Measurements from ENCODE around the gene HACD2.

The HACD2 gene

DNA sequence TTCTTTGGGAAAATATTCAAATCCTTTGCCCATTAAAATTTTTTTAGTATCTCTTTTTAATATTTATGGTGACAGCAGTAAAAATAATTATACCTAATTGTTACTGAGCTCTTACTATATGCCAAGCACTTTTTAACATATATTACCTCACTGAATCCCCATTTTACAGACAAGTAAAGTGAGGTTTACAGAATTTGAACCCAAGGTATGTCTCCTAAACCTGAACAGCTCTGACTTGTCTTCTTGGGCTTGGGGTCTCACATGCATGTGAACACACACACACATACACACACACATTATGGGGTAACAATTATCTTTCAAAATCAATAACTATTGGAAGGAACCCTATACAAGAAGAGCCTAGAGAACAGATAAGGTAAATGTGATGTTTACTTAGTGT, 73.8 kb downstream of the HACD2 start:
- H3K36me3 ChIP-seq (ENCODE audit: control insufficient read depth, insufficient read depth, low read length) = no peaks in the 10 kb centered on the region
- no peaks in the 10 kb centered on the region for H3K4me1 ChIP-seq (ENCODE audit: control insufficient read depth, insufficient read depth, low read length)
- H3K9me3 ChIP-seq (ENCODE audit: control insufficient read depth, low read length) = no peaks in the 10 kb centered on the region
- no peaks in the 10 kb centered on the region for H3K27me3 ChIP-seq (ENCODE audit: control insufficient read depth, insufficient read depth, low read length, poor library complexity, severe bottlenecking)
- H3K27ac ChIP-seq (ENCODE audit: insufficient read depth, low read depth, low read length, poor library complexity, severe bottlenecking) = no peak overlapping the region
- no peak overlapping the region for H3K4me3 ChIP-seq (ENCODE audit: insufficient read depth, low read depth, low read length)

DNA sequence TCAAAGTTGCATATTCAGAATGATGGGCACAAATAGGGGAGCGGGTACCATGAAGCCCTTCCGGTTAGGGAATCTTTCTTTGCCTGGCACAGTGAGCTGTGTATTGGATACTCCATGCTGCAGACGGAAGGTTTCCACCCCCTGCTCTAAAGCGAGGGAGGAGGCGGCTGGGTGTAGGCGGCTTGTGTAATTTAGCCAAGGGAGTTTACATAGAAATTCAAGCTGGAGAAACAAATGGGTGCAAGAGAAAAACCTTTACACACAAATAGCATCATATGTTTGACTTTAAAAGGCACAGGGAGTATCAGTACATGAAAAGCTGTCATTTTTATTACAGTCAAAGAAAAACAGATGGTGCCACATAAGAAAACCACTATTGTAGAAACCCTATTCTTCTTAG, 76.7 kb downstream of the HACD2 start:
- Histone ChIP-seq H3K27ac (ENCODE audit: insufficient read depth, low read depth, low read length, poor library complexity, severe bottlenecking) (no peak overlapping the region), H3K4me1 (ENCODE audit: control insufficient read depth, insufficient read depth, low read length) (peaks cover 3% of the 10 kb centered on the region), H3K9me3 (ENCODE audit: control insufficient read depth, low read length) (no peaks in the 10 kb centered on the region), H3K36me3 (ENCODE audit: control insufficient read depth, insufficient read depth, low read length) (no peaks in the 10 kb centered on the region), H3K4me3 (ENCODE audit: insufficient read depth, low read depth, low read length) (no peak overlapping the region), H3K27me3 (ENCODE audit: control insufficient read depth, insufficient read depth, low read length, poor library complexity, severe bottlenecking) (no peaks in the 10 kb centered on the region)
- 87 to 88% methylated on average over 6 of the region's 6 CpGs for WGBS, 2 experiments

DNA sequence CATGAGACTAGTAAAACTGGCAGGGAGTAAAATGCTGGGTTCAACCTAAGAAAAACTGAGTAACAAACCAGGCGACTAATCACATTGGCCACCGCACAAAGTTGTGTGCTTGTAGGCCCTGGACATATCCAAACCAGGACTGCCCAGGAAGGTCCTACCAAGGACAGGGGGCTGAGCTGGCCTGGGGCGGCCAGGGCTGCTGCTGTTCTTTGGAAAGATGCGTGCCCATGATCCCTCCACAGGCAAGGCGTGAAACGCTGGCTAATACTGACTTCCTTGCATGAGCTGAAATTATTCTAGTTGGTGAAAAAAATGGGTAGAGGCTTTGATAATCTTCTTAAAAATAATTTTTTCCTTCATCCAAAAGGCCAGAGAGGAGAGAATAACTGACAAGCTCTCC, 79.0 kb downstream of the HACD2 start:
- Histone ChIP-seq H3K4me3 (ENCODE audit: insufficient read depth, low read depth, low read length) (no peak overlapping the region), H3K36me3 (ENCODE audit: control insufficient read depth, insufficient read depth, low read length) (no peaks in the 10 kb centered on the region), H3K9me3 (ENCODE audit: control insufficient read depth, low read length) (no peaks in the 10 kb centered on the region), H3K4me1 (ENCODE audit: control insufficient read depth, insufficient read depth, low read length) (peaks cover 3% of the 10 kb centered on the region), H3K27me3 (ENCODE audit: control insufficient read depth, insufficient read depth, low read length, poor library complexity, severe bottlenecking) (no peaks in the 10 kb centered on the region), H3K27ac (ENCODE audit: insufficient read depth, low read depth, low read length, poor library complexity, severe bottlenecking) (no peak overlapping the region)
- 92 to 94% methylated on average over 6 of the region's 6 CpGs for WGBS, 2 experiments

DNA sequence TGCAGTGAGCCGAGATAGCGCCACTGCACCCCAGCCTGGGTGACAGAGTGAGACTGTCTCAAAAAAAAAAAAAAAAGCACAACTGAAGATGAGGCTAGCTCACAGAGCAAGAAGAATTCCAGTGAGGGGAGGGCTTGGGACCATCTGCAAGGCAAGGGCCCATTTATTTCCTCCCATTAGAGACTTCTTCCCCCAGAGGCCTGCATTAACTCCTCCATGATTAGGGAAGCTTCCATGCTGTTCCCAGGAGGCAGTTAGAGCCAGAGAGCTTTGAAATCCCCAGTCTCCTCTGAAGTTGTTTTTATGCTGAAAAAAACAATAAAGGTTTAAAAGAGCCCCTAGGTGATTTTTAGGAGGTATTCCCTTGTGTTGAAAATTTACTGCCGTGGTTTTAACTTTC, 81.7 kb downstream of the HACD2 start:
- Histone ChIP-seq H3K27ac (ENCODE audit: insufficient read depth, low read depth, low read length, poor library complexity, severe bottlenecking) (no peak overlapping the region), H3K36me3 (ENCODE audit: control insufficient read depth, insufficient read depth, low read length) (no peaks in the 10 kb centered on the region), H3K4me3 (ENCODE audit: insufficient read depth, low read depth, low read length) (no peak overlapping the region), H3K9me3 (ENCODE audit: control insufficient read depth, low read length) (no peaks in the 10 kb centered on the region), H3K27me3 (ENCODE audit: control insufficient read depth, insufficient read depth, low read length, poor library complexity, severe bottlenecking) (no peaks in the 10 kb centered on the region), H3K4me1 (ENCODE audit: control insufficient read depth, insufficient read depth, low read length) (peaks cover 3% of the 10 kb centered on the region)
- WGBS, 2 experiments = 61 to 78% methylated on average over 2 to 3 of the region's 3 CpGs

DNA sequence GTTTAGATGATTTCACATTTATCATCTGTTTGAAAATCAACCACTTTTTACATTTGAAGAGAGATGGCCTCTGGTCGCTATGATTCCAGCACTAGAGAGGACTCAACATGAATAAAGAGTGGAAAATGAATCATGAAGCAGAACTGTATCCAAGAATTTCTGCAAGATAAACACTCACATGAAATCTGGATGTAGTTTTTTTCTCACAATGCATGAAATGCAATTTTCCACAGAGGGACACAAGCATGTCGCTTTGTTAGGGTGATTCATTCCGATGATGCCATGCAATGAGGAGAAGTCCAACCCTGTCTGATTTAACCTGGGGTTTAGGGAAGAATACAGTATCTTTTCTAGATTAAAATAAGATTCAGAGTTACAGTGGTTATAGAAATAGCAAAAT, 85.5 kb downstream of the HACD2 start:
- Histone ChIP-seq H3K4me1 (ENCODE audit: control insufficient read depth, insufficient read depth, low read length) (peaks cover 3% of the 10 kb centered on the region), H3K9me3 (ENCODE audit: control insufficient read depth, low read length) (no peaks in the 10 kb centered on the region), H3K36me3 (ENCODE audit: control insufficient read depth, insufficient read depth, low read length) (no peaks in the 10 kb centered on the region), H3K4me3 (ENCODE audit: insufficient read depth, low read depth, low read length) (no peak overlapping the region), H3K27me3 (ENCODE audit: control insufficient read depth, insufficient read depth, low read length, poor library complexity, severe bottlenecking) (no peaks in the 10 kb centered on the region), H3K27ac (ENCODE audit: insufficient read depth, low read depth, low read length, poor library complexity, severe bottlenecking) (no peak overlapping the region)
- 96 to 100% methylated on average over 3 of the region's 3 CpGs for WGBS, 2 experiments

DNA sequence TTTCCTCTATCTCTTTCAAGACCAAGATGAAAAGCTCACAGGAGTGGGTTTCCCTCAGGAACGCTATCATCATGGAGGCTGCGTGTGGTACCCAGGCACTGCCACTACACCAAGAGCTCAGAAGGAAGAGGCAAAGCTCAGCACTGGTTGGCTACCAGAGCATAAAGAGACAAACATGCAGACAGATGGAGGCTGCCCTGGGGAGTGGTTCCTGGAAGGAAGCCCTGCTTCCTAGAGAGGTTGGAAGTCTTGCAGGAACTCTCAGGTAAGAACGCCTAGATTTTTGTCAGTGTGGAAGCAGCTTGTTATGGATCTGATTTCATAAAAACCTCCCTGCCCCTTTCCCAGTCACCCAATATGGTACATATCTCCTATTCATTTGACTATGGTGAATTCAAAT, 86.1 kb downstream of the HACD2 start:
- 95 to 98% methylated on average over 2 to 3 of the region's 3 CpGs for WGBS, 2 experiments
- Histone ChIP-seq H3K4me1 (ENCODE audit: control insufficient read depth, insufficient read depth, low read length) (peaks cover 3% of the 10 kb centered on the region), H3K27ac (ENCODE audit: insufficient read depth, low read depth, low read length, poor library complexity, severe bottlenecking) (no peak overlapping the region), H3K9me3 (ENCODE audit: control insufficient read depth, low read length) (no peaks in the 10 kb centered on the region), H3K27me3 (ENCODE audit: control insufficient read depth, insufficient read depth, low read length, poor library complexity, severe bottlenecking) (no peaks in the 10 kb centered on the region), H3K4me3 (ENCODE audit: insufficient read depth, low read depth, low read length) (no peak overlapping the region), H3K36me3 (ENCODE audit: control insufficient read depth, insufficient read depth, low read length) (no peaks in the 10 kb centered on the region)

DNA sequence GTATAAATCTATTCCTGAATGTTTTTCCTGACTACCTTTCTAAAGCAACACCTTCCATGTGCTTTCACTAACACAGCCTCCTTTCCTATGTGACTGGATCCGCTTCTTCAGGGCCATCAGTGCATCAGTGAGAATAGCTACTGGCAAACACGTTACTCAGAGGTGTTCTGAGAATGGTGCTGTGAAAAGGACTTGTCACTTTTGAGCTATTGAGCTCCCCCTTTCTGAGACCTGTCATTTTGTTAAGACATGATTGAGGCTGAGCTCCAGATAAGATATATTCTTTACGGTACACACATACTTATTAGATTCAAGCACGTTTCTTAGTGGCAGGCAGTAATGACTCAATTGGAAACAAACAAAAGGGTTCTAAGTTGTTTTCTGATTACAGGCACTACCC, 90.9 kb downstream of the HACD2 start:
- 91 to 97% methylated on average over 4 of the region's 4 CpGs for WGBS, 2 experiments
- H3K4me3 ChIP-seq (ENCODE audit: insufficient read depth, low read depth, low read length) = no peak overlapping the region
- no peaks in the 10 kb centered on the region for H3K4me1 ChIP-seq (ENCODE audit: control insufficient read depth, insufficient read depth, low read length)
- H3K27me3 ChIP-seq (ENCODE audit: control insufficient read depth, insufficient read depth, low read length, poor library complexity, severe bottlenecking) = no peaks in the 10 kb centered on the region
- H3K9me3 ChIP-seq (ENCODE audit: control insufficient read depth, low read length) = no peaks in the 10 kb centered on the region
- no peaks in the 10 kb centered on the region for H3K36me3 ChIP-seq (ENCODE audit: control insufficient read depth, insufficient read depth, low read length)
- H3K27ac ChIP-seq (ENCODE audit: insufficient read depth, low read depth, low read length, poor library complexity, severe bottlenecking) = no peak overlapping the region

DNA sequence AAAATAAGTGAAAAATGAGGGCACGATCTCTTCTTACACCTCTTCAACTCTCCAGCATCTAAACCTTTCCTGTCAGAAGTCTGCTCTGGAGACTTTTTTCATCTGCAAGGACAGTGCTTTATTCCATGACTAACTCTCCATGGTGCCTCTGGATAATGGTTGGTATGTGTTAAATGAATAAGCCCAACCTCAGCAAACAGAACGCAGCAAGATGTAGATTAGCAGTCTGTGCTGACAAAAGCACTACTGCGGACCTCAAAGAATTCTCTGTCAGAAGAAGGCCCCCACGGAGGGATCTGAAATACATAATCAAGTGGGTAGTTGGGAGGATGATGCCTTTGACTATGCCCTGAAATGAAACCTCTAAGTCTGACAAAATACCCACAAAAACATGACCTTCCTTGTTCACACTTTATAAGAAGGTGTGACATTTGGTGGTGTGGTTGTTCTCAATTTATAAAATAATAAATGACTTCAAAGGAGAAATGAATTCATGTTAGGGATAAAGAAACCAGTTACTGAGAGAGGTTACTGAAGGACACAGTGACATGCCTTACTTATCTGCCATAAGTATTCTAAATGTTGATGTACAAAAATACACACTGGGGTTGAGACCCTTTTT, 92.8 kb downstream of the HACD2 start:
- Histone ChIP-seq H3K4me1 (ENCODE audit: control insufficient read depth, insufficient read depth, low read length) (no peaks in the 10 kb centered on the region), H3K9me3 (ENCODE audit: control insufficient read depth, low read length) (no peaks in the 10 kb centered on the region), H3K4me3 (ENCODE audit: insufficient read depth, low read depth, low read length) (no peak overlapping the region), H3K27ac (ENCODE audit: insufficient read depth, low read depth, low read length, poor library complexity, severe bottlenecking) (no peak overlapping the region), H3K27me3 (ENCODE audit: control insufficient read depth, insufficient read depth, low read length, poor library complexity, severe bottlenecking) (no peaks in the 10 kb centered on the region), H3K36me3 (ENCODE audit: control insufficient read depth, insufficient read depth, low read length) (no peaks in the 10 kb centered on the region)
- WGBS, 2 experiments = 67 to 78% methylated on average over 4 of the region's 4 CpGs

DNA sequence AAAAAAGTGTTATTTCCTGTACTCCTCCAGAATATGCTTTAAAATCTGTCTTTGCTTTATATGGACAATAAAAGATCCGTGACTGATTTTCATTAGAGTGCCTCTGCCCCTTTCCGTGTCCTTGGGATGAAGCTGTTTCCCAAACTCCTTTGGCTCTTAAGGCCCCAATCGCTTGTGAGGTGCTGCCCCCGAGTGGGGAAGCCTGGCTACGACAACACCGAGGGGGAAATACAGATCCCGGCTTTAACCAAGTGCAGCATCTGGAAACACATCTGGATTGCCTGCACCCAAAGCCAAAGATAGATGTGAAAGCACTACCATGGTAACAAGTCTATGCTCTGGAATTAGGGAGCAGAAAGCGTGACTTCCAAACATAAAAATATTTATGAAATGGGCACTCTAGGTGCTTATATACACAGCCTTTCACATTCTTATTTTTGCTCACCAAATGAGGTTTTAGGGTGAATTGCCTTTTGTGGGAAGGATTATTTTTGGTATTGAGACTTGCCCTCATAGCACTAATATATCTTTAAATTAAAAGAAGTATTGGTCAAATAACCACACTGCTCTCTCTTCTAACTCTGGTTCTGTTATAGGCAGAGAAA, 95.4 kb downstream of the HACD2 start:
- 13 to 16% methylated on average over 8 of the region's 8 CpGs for WGBS, 2 experiments
- H3K4me1 ChIP-seq (ENCODE audit: control insufficient read depth, insufficient read depth, low read length) = no peaks in the 10 kb centered on the region
- no peaks in the 10 kb centered on the region for H3K36me3 ChIP-seq (ENCODE audit: control insufficient read depth, insufficient read depth, low read length)
- no peak overlapping the region for H3K4me3 ChIP-seq (ENCODE audit: insufficient read depth, low read depth, low read length)
- H3K27ac ChIP-seq (ENCODE audit: insufficient read depth, low read depth, low read length, poor library complexity, severe bottlenecking) = no peak overlapping the region
- no peaks in the 10 kb centered on the region for H3K9me3 ChIP-seq (ENCODE audit: control insufficient read depth, low read length)
- no peaks in the 10 kb centered on the region for H3K27me3 ChIP-seq (ENCODE audit: control insufficient read depth, insufficient read depth, low read length, poor library complexity, severe bottlenecking)

DNA sequence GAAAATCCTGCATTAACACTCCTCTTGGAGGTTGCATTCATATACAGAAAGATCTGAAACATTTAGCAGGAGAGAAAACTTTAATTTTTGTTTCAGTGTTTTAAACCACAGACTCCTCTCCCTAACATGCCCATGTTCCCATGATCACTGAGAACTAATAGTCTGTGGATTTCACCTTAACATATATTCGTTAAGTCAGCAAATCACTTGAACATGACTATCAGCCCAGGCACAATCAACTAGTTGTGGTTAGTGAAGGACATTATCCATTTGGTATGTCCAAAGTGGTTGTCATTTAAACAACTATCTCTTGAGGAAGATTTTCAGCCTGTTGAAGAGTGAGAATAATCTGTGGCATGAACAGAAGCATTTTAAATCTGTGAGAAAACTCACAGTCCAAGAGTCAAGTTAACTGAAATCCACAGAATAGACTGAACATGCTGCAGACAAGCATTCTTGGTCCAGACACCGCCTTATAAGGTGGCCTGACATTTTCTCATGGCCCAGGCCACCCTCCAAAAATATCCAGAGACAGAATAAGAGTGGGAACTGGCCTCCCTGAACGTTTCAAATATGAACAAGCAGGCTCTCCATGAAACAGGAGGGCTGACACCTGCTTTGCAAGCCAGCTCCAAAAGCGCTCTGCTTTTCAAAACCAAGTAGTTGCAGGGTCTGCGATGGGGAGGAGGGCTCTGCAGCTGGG, 96.1 kb downstream of the HACD2 start:
- Histone ChIP-seq H3K36me3 (ENCODE audit: control insufficient read depth, insufficient read depth, low read length) (no peaks in the 10 kb centered on the region), H3K27ac (ENCODE audit: insufficient read depth, low read depth, low read length, poor library complexity, severe bottlenecking) (no peak overlapping the region)

More for the DNA sequence above, 96.1 kb downstream of the HACD2 start:
- Histone ChIP-seq H3K9me3 (ENCODE audit: control insufficient read depth, low read length) (no peaks in the 10 kb centered on the region), H3K4me3 (ENCODE audit: insufficient read depth, low read depth, low read length) (no peak overlapping the region), H3K4me1 (ENCODE audit: control insufficient read depth, insufficient read depth, low read length) (no peaks in the 10 kb centered on the region), H3K27me3 (ENCODE audit: control insufficient read depth, insufficient read depth, low read length, poor library complexity, severe bottlenecking) (no peaks in the 10 kb centered on the region)
- 85 to 86% methylated on average over 5 of the region's 5 CpGs for WGBS, 2 experiments
